Mucosa of rectum (tissue), 2 donors: Measurements from ENCODE around the gene PPARG.

ENCODE experiments used
- H3K27ac ChIP-seq, 2 donors: one replicate each; pipeline ENCODE4 v1.7.0; 2013; ENCODE audit warnings: inconsistent platforms in 2 of 2, low read depth in 2 of 2, low read length in 2 of 2
- H3K27me3 ChIP-seq, 2 donors: one replicate each; pipeline ENCODE4 v1.7.0; 2013; ENCODE audit warnings: low read length in 2 of 2; ENCODE audit not compliant: control insufficient read depth in 2 of 2, insufficient read depth in 2 of 2
- H3K36me3 ChIP-seq, 2 donors: one replicate each; pipeline ENCODE4 v1.7.0; 2013; ENCODE audit warnings: low read length in 2 of 2; ENCODE audit not compliant: control insufficient read depth in 2 of 2, insufficient read depth in 2 of 2
- H3K4me1 ChIP-seq, 2 donors: one replicate each; pipeline ENCODE4 v1.7.0; 2013; ENCODE audit warnings: low read length in 2 of 2, mild to moderate bottlenecking in 1 of 2; ENCODE audit not compliant: control insufficient read depth in 2 of 2, insufficient read depth in 2 of 2
- H3K4me3 ChIP-seq, 2 donors: one replicate each; pipeline ENCODE4 v1.7.0; 2013; ENCODE audit warnings: low read length in 2 of 2
- H3K9ac ChIP-seq, 2 donors: one replicate each; pipeline ENCODE4 v1.7.0; 2013; ENCODE audit warnings: low read length in 2 of 2, low read depth in 1 of 2, mild to moderate bottlenecking in 1 of 2
- H3K9me3 ChIP-seq, 2 donors: one replicate each; pipeline ENCODE4 v1.7.0; 2013; ENCODE audit warnings: low read length in 2 of 2; ENCODE audit not compliant: control insufficient read depth in 2 of 2
- donor health status: healthy.
- donor health status: Normal muscosa, but diverticular disease.

Gene PPARG

DNA sequence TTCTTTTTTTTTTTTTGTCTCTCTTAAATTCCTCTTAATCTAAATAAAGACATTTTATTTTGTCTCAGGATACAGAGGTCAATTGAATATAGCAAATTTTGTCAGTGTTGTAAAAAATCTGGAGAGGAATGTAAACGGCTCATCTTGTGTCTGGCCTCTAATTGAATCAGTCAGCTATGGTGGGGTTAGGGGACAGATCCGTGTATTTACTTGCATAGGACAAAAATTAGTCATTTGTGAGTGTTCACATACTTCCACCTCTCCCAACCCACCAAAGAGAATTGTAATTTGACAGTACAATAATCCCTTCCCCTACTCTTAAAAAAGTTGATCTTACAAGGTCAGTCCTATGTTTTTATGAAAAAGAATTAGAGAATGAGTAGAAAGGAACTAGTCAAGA is 18.3 kb downstream of the PPARG start:
- Histone ChIP-seq H3K4me3 (no peak overlapping the region), H3K9me3 (no peaks in the 10 kb centered on the region), H3K27ac (no peak overlapping the region), H3K9ac (no peak overlapping the region), H3K4me1 (no peaks in the 10 kb centered on the region), H3K36me3 (peaks cover 2 to 13% of the 10 kb centered on the region in 2 donors), H3K27me3 (no peaks in the 10 kb centered on the region)

DNA sequence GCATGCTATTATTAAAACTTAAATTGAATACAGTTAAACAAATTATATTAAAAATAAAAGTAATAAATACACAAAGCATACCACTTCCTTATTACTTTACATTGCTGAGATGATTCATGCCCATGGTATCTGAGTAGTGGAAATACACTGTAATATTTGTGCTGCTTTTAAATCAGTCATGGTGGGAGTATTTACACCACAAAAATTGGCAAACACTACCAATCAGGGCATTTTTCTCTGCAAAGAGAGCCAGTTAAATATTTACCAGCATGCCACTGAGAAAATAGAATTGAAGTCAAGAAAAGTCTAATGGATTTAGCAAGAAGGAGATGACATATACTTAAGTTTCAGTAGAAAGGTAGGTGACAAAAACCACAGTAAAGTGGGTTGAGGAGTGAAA is 19.6 kb downstream of the PPARG start:
- H3K4me1 ChIP-seq, result no peaks in the 10 kb centered on the region
- H3K9me3 ChIP-seq, result no peaks in the 10 kb centered on the region
- H3K27me3 ChIP-seq, result no peaks in the 10 kb centered on the region
- H3K27ac ChIP-seq, result no peak overlapping the region
- peaks cover 5 to 9% of the 10 kb centered on the region in 2 donors for H3K36me3 ChIP-seq
- H3K4me3 ChIP-seq, result no peak overlapping the region
- no peak overlapping the region for H3K9ac ChIP-seq

GRCh38 chr3:12309716-12310115 is 20.8 kb downstream of the PPARG start:
- Histone ChIP-seq H3K4me3 (no peak overlapping the region), H3K27me3 (no peaks in the 10 kb centered on the region), H3K9ac (no peak overlapping the region), H3K9me3 (no peaks in the 10 kb centered on the region), H3K27ac (no peak overlapping the region), H3K4me1 (no peaks in the 10 kb centered on the region), H3K36me3 (peaks cover 5 to 10% of the 10 kb centered on the region in 2 donors)

DNA sequence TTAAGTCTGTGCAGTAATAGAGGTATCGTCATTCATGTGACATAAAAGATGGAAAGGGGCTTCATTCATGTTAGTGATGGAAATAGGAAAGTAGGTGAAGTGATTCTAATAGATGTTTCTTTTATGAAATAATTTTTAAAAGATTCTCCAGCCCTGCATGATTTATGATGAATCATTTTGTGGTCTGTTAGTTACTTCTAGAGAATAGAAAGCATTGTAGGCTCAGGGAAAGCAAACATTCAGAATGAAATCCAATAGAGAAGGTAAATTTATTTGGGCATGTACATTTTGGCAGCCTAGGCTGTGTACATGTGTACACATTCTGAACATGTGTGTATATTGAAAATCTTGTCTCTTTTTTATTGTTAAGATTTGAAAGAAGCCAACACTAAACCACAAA is 23.1 kb downstream of the PPARG start:
- Histone ChIP-seq H3K4me3 (no peak overlapping the region), H3K9me3 (no peaks in the 10 kb centered on the region), H3K9ac (no peak overlapping the region)

DNA sequence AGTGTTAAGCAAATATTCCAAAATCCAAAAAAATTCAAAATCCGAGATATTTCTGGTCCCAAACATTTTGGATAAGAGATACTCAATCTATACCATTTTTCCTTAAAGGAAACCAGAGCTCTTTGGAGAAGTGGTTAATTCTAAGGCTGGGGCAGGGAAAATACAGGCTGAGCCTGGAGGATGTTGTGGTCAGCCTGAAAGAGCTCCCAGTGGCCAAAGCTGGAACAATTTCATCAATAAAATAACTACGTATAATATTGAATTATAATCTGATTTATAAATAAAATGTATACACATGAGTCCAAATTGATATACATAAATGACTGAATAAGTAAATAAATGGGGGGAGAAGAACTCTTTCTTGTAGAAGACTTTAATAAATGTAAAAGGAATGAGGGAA is 24.6 kb downstream of the PPARG start:
- no peak overlapping the region for H3K9ac ChIP-seq
- no peak overlapping the region for H3K4me3 ChIP-seq
- H3K36me3 ChIP-seq, result peaks cover 7 to 12% of the 10 kb centered on the region in 2 donors
- no peaks in the 10 kb centered on the region for H3K27me3 ChIP-seq
- H3K4me1 ChIP-seq, result no peaks in the 10 kb centered on the region
- H3K27ac ChIP-seq, result no peak overlapping the region
- no peaks in the 10 kb centered on the region for H3K9me3 ChIP-seq

More for the DNA sequence above, 23.1 kb downstream of the PPARG start:
- Histone ChIP-seq H3K27ac (no peak overlapping the region), H3K4me1 (no peaks in the 10 kb centered on the region), H3K36me3 (peaks cover 7 to 12% of the 10 kb centered on the region in 2 donors), H3K27me3 (no peaks in the 10 kb centered on the region)

DNA sequence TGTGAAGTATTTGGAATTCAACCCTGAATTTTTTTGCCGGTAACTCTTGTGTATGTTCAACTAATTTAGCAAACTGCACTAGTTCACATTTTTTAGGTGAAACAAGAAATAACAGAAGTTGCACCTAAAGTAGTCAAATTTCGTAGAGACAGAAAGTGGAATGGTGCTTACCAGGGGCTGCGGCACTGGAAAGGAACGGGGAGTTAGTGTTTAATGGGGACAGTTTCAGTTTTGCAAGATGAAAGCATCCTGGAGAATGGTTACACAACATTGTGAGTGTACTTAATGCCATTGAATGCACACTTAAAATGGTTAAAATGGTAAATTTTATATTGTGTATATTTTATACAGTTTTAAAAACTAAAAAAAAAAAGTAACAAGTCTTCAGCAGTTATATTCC is 27.4 kb downstream of the PPARG start:
- H3K27me3 ChIP-seq, result no peaks in the 10 kb centered on the region
- no peak overlapping the region for H3K4me3 ChIP-seq
- H3K27ac ChIP-seq, result no peak overlapping the region
- H3K9ac ChIP-seq, result no peak overlapping the region
- peaks cover 9 to 12% of the 10 kb centered on the region in 2 donors for H3K36me3 ChIP-seq
- no peaks in the 10 kb centered on the region for H3K9me3 ChIP-seq
- H3K4me1 ChIP-seq, result no peaks in the 10 kb centered on the region

DNA sequence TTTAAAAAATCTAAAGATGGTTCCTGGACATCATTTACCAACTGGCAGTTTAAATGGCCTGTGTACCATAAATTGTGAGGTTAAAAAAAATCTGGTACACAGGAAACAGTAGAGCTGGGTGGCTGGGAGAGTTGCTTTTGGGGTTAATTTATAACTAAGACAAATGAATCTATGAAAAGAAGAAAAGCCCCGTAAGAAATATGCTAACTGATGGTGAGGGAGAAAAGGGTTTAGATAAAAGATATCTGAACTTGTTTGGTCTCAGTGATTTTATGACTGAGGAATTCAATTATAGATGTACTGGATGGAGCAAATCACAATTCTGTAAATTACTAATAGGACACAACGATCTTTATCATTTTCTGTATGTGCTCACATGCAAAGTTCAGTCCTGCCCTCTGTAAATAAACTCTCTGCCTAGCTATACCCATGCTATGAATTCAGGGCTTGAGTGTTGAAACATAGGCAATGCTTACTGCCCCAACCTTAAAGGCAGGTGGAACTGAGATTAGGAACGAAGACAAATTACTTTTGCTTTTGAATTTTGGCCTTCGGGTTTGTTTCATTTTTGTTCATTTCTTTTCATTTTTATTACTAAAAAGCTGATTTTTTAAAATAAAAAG is 28.0 kb downstream of the PPARG start:
- H3K27ac ChIP-seq, result peak overlapping the region; percentile 5 to 28

GRCh38 chr3:12317914-12318313 is 29.0 kb downstream of the PPARG start:
- Histone ChIP-seq H3K4me3 (no peak overlapping the region), H3K9me3 (no peaks in the 10 kb centered on the region), H3K36me3 (peaks cover 7 to 16% of the 10 kb centered on the region in 2 donors), H3K4me1 (no peaks in the 10 kb centered on the region), H3K27me3 (no peaks in the 10 kb centered on the region), H3K27ac (no peak overlapping the region), H3K9ac (no peak overlapping the region)

More for the DNA sequence above, 28.0 kb downstream of the PPARG start:
- Histone ChIP-seq H3K9me3 (no peaks in the 10 kb centered on the region), H3K4me3 (peak overlapping the region in 1 of 2 donors; percentile 17), H3K36me3 (peaks cover 9 to 16% of the 10 kb centered on the region in 2 donors), H3K4me1 (no peaks in the 10 kb centered on the region), H3K27me3 (no peaks in the 10 kb centered on the region), H3K9ac (peak overlapping the region in 1 of 2 donors; percentile 22)

DNA sequence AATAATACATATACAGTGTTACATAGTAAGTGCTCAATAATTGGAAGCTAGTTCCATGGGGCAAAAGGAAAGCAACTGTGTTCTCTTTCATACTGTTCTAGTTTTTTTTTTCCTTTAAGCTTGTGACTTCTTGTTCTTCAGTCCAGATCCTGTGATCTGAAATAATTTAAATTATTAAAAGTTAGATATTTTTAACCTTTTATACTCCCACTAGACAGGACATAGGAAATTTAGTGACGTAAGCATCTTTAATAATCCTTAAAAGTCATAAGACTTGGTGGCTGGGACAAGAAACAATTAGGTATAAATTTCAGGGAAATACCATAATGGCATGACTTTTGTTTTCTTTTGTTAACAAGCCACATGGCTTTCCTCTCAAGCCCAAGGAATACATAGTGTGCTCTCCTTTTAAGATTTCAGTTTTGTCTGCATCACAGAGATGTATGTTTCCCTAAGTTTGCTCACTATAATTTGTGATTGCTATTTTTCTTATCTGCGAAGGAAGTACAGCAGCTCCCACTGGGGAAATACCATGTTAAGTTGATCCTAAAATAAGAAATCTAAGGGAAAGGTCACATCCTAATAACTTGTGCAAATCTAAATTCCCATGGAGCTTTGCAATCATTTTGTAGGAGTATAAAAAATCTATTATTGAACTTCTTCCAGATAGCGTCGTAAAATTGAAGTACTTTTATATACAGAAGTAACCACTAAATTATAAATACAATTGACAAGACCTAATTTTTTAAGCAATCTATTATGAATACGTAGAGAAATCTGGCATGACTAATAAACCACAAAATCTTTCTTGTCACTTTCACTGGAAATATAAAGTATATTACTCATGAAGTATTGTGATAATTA is 30.1 kb downstream of the PPARG start:
- Histone ChIP-seq H3K36me3 (peaks cover 6 to 16% of the 10 kb centered on the region in 2 donors), H3K27ac (no peak overlapping the region), H3K4me1 (no peaks in the 10 kb centered on the region), H3K9ac (no peak overlapping the region), H3K4me3 (no peak overlapping the region), H3K27me3 (no peaks in the 10 kb centered on the region), H3K9me3 (no peaks in the 10 kb centered on the region)

- no peak overlapping the region for H3K27ac ChIP-seq
- no peak overlapping the region for H3K4me3 ChIP-seq
- no peaks in the 10 kb centered on the region for H3K27me3 ChIP-seq
- H3K36me3 ChIP-seq, result peaks cover 2 to 6% of the 10 kb centered on the region in 2 donors
- peaks cover 0 to under 1% of the 10 kb centered on the region in 2 donors for H3K4me1 ChIP-seq
- H3K9ac ChIP-seq, result no peak overlapping the region
- no peaks in the 10 kb centered on the region for H3K9me3 ChIP-seq
Observed at GRCh38 chr3:12321015-12321414, 32.1 kb downstream of the PPARG start.
